ENCODE results near the gene TENM4. TPM values are rescaled to one million over a fixed set of nuclear protein-coding genes. Genes with fewer than 3 reads are reported as not detected.

The TENM4 gene
- total RNA-seq, 1 experiment from 2014 or later, result 0.39 TPM

- DNase-seq (ENCODE audit: low read depth, low spot score) (no peak), ATAC-seq (no peak)
- Histone ChIP-seq H3K4me3 (ENCODE audit: low read depth in 2 of 2, low read length in 2 of 2) (no peak overlapping the region), H3K9me3 (ENCODE audit: control insufficient read depth, insufficient read depth, low read depth, low read length) (no peaks in the 10 kb centered on the region), H3K27ac (ENCODE audit: low read length) (no peak overlapping the region), H3K27me3 (ENCODE audit: control insufficient read depth, insufficient read depth, low read length) (no peaks in the 10 kb centered on the region), H3K36me3 (ENCODE audit: control insufficient read depth, insufficient read depth, low read length) (no peaks in the 10 kb centered on the region), H3K4me1 (ENCODE audit: control insufficient read depth, insufficient read depth, low read length) (peaks cover 3% of the 10 kb centered on the region; the same call in 1 of the 2 replicates)
- in situ Hi-C loops (cut with HindIII; ENCODE audit: low pct_unique_long_range_greater_than_20kb, low sequenced_read_pairs), result no loop called here
- intact Hi-C loops (cut with micrococcal nuclease; ENCODE audit: unreplicated experiment), result no loop called here
- TF ChIP-seq REST (IDR thresholded peaks at IDR 0.05; ENCODE audit: insufficient read depth in 1 of 2, low read depth in 2 of 2, low read length in 1 of 2), result no peak
- ChIA-PET POLR2A (no interaction called here), CTCF (no interaction called here)
- no TSS peak for BruUV-seq (replicated peaks)
These were observed 729.1 kb downstream of the TENM4 start for GRCh38 chr11:78711735-78712134.

GRCh38 chr11:78710417-78710816 lies 730.4 kb downstream of the TENM4 start:
- H3K36me3 ChIP-seq (ENCODE audit: control insufficient read depth, insufficient read depth, low read length), result no peaks in the 10 kb centered on the region
- intact Hi-C loops (cut with micrococcal nuclease; ENCODE audit: unreplicated experiment), result no loop called here
- ChIA-PET POLR2A (no interaction called here), CTCF (no interaction called here)
- no TSS peak for BruUV-seq (replicated peaks)
- no peak overlapping the region for H3K27ac ChIP-seq (ENCODE audit: low read length)
- TF ChIP-seq SIN3A (IDR thresholded peaks at IDR 0.05; ENCODE audit: borderline replicate concordance, insufficient read depth, low read depth, low read length), result no peak
- TF ChIP-seq, protein P1, sequence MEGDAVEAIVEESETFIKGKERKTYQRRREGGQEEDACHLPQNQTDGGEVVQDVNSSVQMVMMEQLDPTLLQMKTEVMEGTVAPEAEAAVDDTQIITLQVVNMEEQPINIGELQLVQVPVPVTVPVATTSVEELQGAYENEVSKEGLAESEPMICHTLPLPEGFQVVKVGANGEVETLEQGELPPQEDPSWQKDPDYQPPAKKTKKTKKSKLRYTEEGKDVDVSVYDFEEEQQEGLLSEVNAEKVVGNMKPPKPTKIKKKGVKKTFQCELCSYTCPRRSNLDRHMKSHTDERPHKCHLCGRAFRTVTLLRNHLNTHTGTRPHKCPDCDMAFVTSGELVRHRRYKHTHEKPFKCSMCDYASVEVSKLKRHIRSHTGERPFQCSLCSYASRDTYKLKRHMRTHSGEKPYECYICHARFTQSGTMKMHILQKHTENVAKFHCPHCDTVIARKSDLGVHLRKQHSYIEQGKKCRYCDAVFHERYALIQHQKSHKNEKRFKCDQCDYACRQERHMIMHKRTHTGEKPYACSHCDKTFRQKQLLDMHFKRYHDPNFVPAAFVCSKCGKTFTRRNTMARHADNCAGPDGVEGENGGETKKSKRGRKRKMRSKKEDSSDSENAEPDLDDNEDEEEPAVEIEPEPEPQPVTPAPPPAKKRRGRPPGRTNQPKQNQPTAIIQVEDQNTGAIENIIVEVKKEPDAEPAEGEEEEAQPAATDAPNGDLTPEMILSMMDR (IDR thresholded peaks at IDR 0.05), result no peak
- peaks cover 3% of the 10 kb centered on the region; the same call in 1 of the 2 replicates for H3K4me1 ChIP-seq (ENCODE audit: control insufficient read depth, insufficient read depth, low read length)
- no peak for DNase-seq (ENCODE audit: low read depth, low spot score)
- in situ Hi-C loops (cut with HindIII; ENCODE audit: low pct_unique_long_range_greater_than_20kb, low sequenced_read_pairs), result no loop called here
- no peaks in the 10 kb centered on the region for H3K27me3 ChIP-seq (ENCODE audit: control insufficient read depth, insufficient read depth, low read length)
- no peak for ATAC-seq
- no peaks in the 10 kb centered on the region for H3K9me3 ChIP-seq (ENCODE audit: control insufficient read depth, insufficient read depth, low read depth, low read length)
- H3K4me3 ChIP-seq (ENCODE audit: low read depth in 2 of 2, low read length in 2 of 2), result no peak overlapping the region

DNA sequence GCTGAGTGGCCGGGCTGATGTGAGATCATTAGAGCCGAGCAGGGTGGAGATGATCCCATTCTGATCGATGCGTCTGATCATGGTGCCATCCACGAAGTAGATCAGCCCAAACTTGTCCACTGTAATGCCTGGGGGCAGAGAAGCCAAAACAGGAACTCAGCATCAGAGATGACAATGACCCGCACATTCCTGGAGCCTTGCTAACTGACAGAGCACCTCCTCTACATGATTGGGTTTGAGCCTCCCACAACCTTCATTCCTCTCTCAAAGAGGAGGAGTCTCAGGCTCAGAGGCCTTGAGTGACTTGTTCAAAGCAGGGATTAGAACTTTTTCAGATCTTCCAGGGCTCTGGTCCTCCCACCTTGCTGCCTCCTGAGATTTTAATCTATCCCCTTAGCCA lies 732.4 kb downstream of the TENM4 start:
- BruUV-seq (replicated peaks), result no TSS peak
- CTCF ChIA-PET, result no interaction called here
- intact Hi-C loops (cut with micrococcal nuclease; ENCODE audit: unreplicated experiment), result no loop called here
- DNase-seq (ENCODE audit: low read depth, low spot score) (no peak), ATAC-seq (no peak)
- POLR2A ChIA-PET, result interaction anchor here (0.6 kb wide), 1 partner anchor 89 kb away, joined by 6 read pairs; no protein-coding TSS in a partner anchor
- Histone ChIP-seq H3K9me3 (ENCODE audit: control insufficient read depth, insufficient read depth, low read depth, low read length) (no peaks in the 10 kb centered on the region), H3K27me3 (ENCODE audit: control insufficient read depth, insufficient read depth, low read length) (no peaks in the 10 kb centered on the region), H3K36me3 (ENCODE audit: control insufficient read depth, insufficient read depth, low read length) (no peaks in the 10 kb centered on the region), H3K27ac (ENCODE audit: low read length) (no peak overlapping the region), H3K4me3 (ENCODE audit: low read depth in 2 of 2, low read length in 2 of 2) (no peak overlapping the region), H3K4me1 (ENCODE audit: control insufficient read depth, insufficient read depth, low read length) (no peaks in the 10 kb centered on the region)
- in situ Hi-C loops (cut with HindIII; ENCODE audit: low pct_unique_long_range_greater_than_20kb, low sequenced_read_pairs), result no loop called here
- TF ChIP-seq POLR2AphosphoS5 (IDR thresholded peaks at IDR 0.05; ENCODE audit: low read depth, low read length) (no peak), SIN3A (IDR thresholded peaks at IDR 0.05; ENCODE audit: borderline replicate concordance, insufficient read depth, low read depth, low read length) (no peak), REST (IDR thresholded peaks at IDR 0.05; ENCODE audit: insufficient read depth in 1 of 2, low read depth in 2 of 2, low read length in 1 of 2) (no peak), TCF7L2 (IDR thresholded peaks at IDR 0.05; ENCODE audit: low read depth, low read length) (no peak)
- TF ChIP-seq, protein P1 (IDR thresholded peaks at IDR 0.05), result no peak
